WTC11 (cell line): ENCODE data around the gene CCDC61. TPM values are rescaled to one million over a fixed set of nuclear protein-coding genes. Genes with fewer than 3 reads are reported as not detected.

Experiments used
- ATAC-seq: fragments of 200-7000 bp; cut with Tn5 transposase; 2 replicates; pipeline ENCODE4 v1.10.0; 2021; ENCODE audit warnings: mild to moderate bottlenecking, moderate library complexity
- CTCF ChIA-PET: fragments of 300-600 bp; sonication (Branson Sonifier 250); formaldehyde crosslinking; loops from one replicate; lab custom pipeline; 2021; ENCODE audit warnings: antibody characterized with exemption; lab: Charles Lee
- POLR2A ChIA-PET: fragments of 350-600 bp; sonication (Branson Sonifier 250); formaldehyde crosslinking; loops from one replicate; lab custom pipeline; 2021; ENCODE audit warnings: antibody characterized with exemption; lab: Charles Lee
- DNase-seq: peaks from one replicate; pipeline ENCODE4 v3.0.0; 2021; ENCODE audit warnings: low spot score
- H3K27ac Mint-ChIP-seq: 2 replicates; pipeline ENCODE4 v1.8.0; 2021; ENCODE audit warnings: mixed read lengths
- H3K27me3 Mint-ChIP-seq: 2 replicates; pipeline ENCODE4 v1.8.0; 2021; ENCODE audit warnings: low read depth, mild to moderate bottlenecking, moderate library complexity, mixed read lengths
- H3K36me3 Mint-ChIP-seq: 2 replicates; pipeline ENCODE4 v1.8.0; 2021; ENCODE audit warnings: mixed read lengths
- H3K4me1 Mint-ChIP-seq: 2 replicates; pipeline ENCODE4 v1.8.0; 2022; ENCODE audit warnings: mixed read lengths
- H3K4me3 Mint-ChIP-seq: 2 replicates; pipeline ENCODE4 v1.8.0; 2021; ENCODE audit warnings: mild to moderate bottlenecking, moderate library complexity, mixed read lengths
- H3K9me3 Mint-ChIP-seq: 2 replicates; pipeline ENCODE4 v1.8.0; 2021; ENCODE audit warnings: mixed read lengths
- CBFB ChIP-seq: sonication (generic); formaldehyde crosslinking; IDR thresholded peaks from 2 replicates; pipeline ENCODE4 v1.8.1; 2022; ENCODE audit warnings: mild to moderate bottlenecking, low read depth, missing genetic modification reagents
- ELF4 ChIP-seq: sonication (generic); formaldehyde crosslinking; IDR thresholded peaks from 2 replicates; pipeline ENCODE4 v1.8.1; 2022; ENCODE audit warnings: low read depth, mild to moderate bottlenecking, moderate library complexity, missing genetic modification reagents
- FOXJ3 ChIP-seq: sonication (generic); formaldehyde crosslinking; IDR thresholded peaks from 2 replicates; pipeline ENCODE4 v1.9.0; 2021; ENCODE audit warnings: missing genetic modification reagents, mild to moderate bottlenecking, borderline replicate concordance
- GTF2I ChIP-seq: fragments of 250-450 bp; sonication (Bioruptor Pico); conservative IDR thresholded peaks from 2 replicates; pipeline ENCODE4 v1.4.0; 2021; ENCODE audit warnings: mild to moderate bottlenecking
- MYBL2 ChIP-seq: sonication (generic); formaldehyde crosslinking; IDR thresholded peaks from 2 replicates; pipeline ENCODE4 v1.8.1; 2023; ENCODE audit warnings: mild to moderate bottlenecking, moderate library complexity, missing genetic modification reagents
- NFYB ChIP-seq: sonication (generic); formaldehyde crosslinking; conservative IDR thresholded peaks from 2 replicates; pipeline ENCODE4 v1.8.0; 2022; ENCODE audit warnings: low read depth, missing genetic modification reagents
- NR1H2 ChIP-seq: sonication (generic); formaldehyde crosslinking; IDR thresholded peaks from 2 replicates; pipeline ENCODE4 v1.9.0; 2021; ENCODE audit warnings: mild to moderate bottlenecking, moderate library complexity, missing genetic modification reagents
- SMAD3 ChIP-seq: sonication (generic); formaldehyde crosslinking; IDR thresholded peaks from 2 replicates; pipeline ENCODE4 v1.8.0; 2022; ENCODE audit warnings: missing genetic modification reagents, mild to moderate bottlenecking, borderline replicate concordance
- SMAD4 ChIP-seq: sonication (generic); formaldehyde crosslinking; IDR thresholded peaks from 2 replicates; pipeline ENCODE4 v1.8.0; 2022; ENCODE audit warnings: mild to moderate bottlenecking, missing genetic modification reagents
- SOX15 ChIP-seq: fragments of 250-450 bp; sonication (Bioruptor Pico); IDR thresholded peaks from 2 replicates; pipeline ENCODE4 v1.9.0; 2021; ENCODE audit warnings: mild to moderate bottlenecking
- SP1 ChIP-seq: sonication (generic); formaldehyde crosslinking; conservative IDR thresholded peaks from 2 replicates; pipeline ENCODE4 v1.8.1; 2022; ENCODE audit warnings: missing genetic modification reagents
- ZNF263 ChIP-seq: sonication (generic); formaldehyde crosslinking; IDR thresholded peaks from 2 replicates; pipeline ENCODE4 v1.8.1; 2022; ENCODE audit warnings: low read depth, mild to moderate bottlenecking, moderate library complexity, missing genetic modification reagents
- ZNF281 ChIP-seq: sonication (generic); formaldehyde crosslinking; IDR thresholded peaks from 2 replicates; pipeline ENCODE4 v1.8.0; 2023; ENCODE audit warnings: mild to moderate bottlenecking, missing genetic modification reagents
- ZNF671 ChIP-seq: fragments of 250-450 bp; sonication (Bioruptor Pico); IDR thresholded peaks from 2 replicates; pipeline ENCODE4 v1.8.0; 2021; ENCODE audit warnings: mild to moderate bottlenecking
- total RNA-seq: library from RNA; stranded (reverse); gene quantifications from 3 replicates; pipeline ENCODE4 v1.2.3, GENCODE V29; 2021
- TF ChIP-seq, protein P1 (sequence below): sonication (generic); formaldehyde crosslinking; IDR thresholded peaks from 2 replicates; pipeline ENCODE4 v1.8.1; 2023; ENCODE audit warnings: mild to moderate bottlenecking, missing genetic modification reagents, borderline replicate concordance
- TF ChIP-seq, protein P2 (sequence below): sonication (generic); formaldehyde crosslinking; conservative IDR thresholded peaks from 2 replicates; pipeline ENCODE4 v1.8.1; 2022; ENCODE audit warnings: mild to moderate bottlenecking, missing genetic modification reagents
- TF ChIP-seq, protein P3 (sequence below): sonication (generic); formaldehyde crosslinking; IDR thresholded peaks from 2 replicates; pipeline ENCODE4 v1.8.0; 2022; ENCODE audit warnings: mild to moderate bottlenecking, missing genetic modification reagents
- TF ChIP-seq, protein P4 (sequence below): sonication (generic); formaldehyde crosslinking; IDR thresholded peaks from 2 replicates; pipeline ENCODE4 v1.8.1; 2022; ENCODE audit warnings: missing genetic modification reagents, borderline replicate concordance

CCDC61 gene
- total RNA-seq, 1 experiment from 2014 or later: 33.7 TPM

DNA sequence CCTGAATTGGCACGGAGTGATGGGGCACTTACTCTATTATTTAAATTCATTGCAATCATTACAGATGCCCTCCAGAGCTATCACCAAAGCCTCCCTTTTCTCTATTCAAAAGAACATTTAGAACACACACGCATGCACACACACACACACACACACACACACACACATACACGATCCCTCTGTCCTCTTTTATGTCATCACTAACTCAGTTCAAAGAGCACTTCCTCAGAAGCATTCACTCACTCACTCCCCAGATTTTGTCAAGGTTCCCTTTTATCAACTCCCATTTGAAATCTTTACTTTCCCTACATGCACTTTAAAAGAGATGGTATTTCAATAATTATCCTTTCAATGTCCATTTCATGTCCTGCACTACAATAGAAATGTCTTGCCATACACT lies 67.9 kb downstream of the CCDC61 start (continued):
- TF ChIP-seq, protein P1, sequence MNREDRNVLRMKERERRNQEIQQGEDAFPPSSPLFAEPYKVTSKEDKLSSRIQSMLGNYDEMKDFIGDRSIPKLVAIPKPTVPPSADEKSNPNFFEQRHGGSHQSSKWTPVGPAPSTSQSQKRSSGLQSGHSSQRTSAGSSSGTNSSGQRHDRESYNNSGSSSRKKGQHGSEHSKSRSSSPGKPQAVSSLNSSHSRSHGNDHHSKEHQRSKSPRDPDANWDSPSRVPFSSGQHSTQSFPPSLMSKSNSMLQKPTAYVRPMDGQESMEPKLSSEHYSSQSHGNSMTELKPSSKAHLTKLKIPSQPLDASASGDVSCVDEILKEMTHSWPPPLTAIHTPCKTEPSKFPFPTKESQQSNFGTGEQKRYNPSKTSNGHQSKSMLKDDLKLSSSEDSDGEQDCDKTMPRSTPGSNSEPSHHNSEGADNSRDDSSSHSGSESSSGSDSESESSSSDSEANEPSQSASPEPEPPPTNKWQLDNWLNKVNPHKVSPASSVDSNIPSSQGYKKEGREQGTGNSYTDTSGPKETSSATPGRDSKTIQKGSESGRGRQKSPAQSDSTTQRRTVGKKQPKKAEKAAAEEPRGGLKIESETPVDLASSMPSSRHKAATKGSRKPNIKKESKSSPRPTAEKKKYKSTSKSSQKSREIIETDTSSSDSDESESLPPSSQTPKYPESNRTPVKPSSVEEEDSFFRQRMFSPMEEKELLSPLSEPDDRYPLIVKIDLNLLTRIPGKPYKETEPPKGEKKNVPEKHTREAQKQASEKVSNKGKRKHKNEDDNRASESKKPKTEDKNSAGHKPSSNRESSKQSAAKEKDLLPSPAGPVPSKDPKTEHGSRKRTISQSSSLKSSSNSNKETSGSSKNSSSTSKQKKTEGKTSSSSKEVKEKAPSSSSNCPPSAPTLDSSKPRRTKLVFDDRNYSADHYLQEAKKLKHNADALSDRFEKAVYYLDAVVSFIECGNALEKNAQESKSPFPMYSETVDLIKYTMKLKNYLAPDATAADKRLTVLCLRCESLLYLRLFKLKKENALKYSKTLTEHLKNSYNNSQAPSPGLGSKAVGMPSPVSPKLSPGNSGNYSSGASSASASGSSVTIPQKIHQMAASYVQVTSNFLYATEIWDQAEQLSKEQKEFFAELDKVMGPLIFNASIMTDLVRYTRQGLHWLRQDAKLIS (CRISPR knock-in tag): no peak
- TF ChIP-seq ELF4 (CRISPR knock-in tag) (no peak), FOXJ3 (CRISPR knock-in tag) (no peak), NR1H2 (CRISPR knock-in tag) (no peak), ZNF281 (no peak), ZNF671 (CRISPR knock-in tag) (no peak), ZNF263 (CRISPR knock-in tag) (no peak), NFYB (CRISPR knock-in tag) (no peak), CBFB (no peak)
- TF ChIP-seq, protein P2, sequence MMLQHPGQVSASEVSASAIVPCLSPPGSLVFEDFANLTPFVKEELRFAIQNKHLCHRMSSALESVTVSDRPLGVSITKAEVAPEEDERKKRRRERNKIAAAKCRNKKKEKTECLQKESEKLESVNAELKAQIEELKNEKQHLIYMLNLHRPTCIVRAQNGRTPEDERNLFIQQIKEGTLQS: no peak

DNA sequence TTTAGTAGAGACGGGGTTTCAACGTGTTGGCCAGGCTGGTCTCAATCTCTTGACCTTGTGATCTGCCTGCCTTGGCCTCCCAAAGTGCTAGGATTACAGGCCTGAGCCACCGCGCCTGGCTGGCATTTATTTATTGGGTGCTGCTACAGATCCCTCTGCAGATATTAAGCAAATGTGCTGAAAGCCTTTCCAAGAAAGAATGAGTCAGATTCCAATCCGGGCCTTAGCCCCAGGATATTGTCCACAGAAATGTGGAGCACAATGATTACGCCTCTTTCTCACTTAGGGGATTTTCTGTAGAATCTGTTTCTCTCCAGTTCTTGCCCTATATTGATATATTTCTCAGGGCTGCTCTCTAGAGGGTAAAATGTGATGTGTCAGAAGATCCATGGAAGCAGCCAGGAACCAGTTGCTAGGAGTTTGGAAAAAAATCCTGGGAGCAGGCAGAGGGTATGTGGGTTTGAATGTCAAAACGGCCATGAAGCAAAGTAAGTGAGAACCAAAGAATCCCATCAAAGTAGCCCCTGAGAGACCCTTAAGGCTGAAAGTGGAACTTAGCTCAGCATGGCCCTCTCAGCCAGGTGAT lies 70.3 kb downstream of the CCDC61 start:
- no peak overlapping the region for H3K4me3 Mint-ChIP-seq
- ChIA-PET CTCF (interaction anchor here (0.8 to 5.2 kb wide), 5 partner anchors 12 to 191 kb away, joined by 3 to 40 read pairs (median 5); no protein-coding TSS in a partner anchor), POLR2A (no interaction called here)
- peaks cover 70% of the 10 kb centered on the region for H3K27me3 Mint-ChIP-seq
- H3K27ac Mint-ChIP-seq: no peak overlapping the region
- H3K36me3 Mint-ChIP-seq: peaks cover 10% of the 10 kb centered on the region; the same call in 1 of the 2 replicates
- DNase-seq (no peak), ATAC-seq (no peak)
- H3K9me3 Mint-ChIP-seq: peaks cover 25% of the 10 kb centered on the region
- no peaks in the 10 kb centered on the region for H3K4me1 Mint-ChIP-seq
- no peak for TF ChIP-seq SOX15 (CRISPR knock-in tag)
- no peak for TF ChIP-seq SMAD3 (CRISPR knock-in tag)
- TF ChIP-seq ZNF263 (CRISPR knock-in tag): no peak
- TF ChIP-seq, protein P3, sequence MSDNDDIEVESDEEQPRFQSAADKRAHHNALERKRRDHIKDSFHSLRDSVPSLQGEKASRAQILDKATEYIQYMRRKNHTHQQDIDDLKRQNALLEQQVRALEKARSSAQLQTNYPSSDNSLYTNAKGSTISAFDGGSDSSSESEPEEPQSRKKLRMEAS (CRISPR knock-in tag): no peak
- no peak for TF ChIP-seq ZNF281
- no peak for TF ChIP-seq GTF2I
- no peak for TF ChIP-seq SMAD4 (CRISPR knock-in tag)
- TF ChIP-seq CBFB: no peak
- TF ChIP-seq MYBL2 (CRISPR knock-in tag): no peak
- TF ChIP-seq, protein P1 (CRISPR knock-in tag): no peak
- no peak for TF ChIP-seq SP1 (CRISPR knock-in tag)
- TF ChIP-seq, protein P4, sequence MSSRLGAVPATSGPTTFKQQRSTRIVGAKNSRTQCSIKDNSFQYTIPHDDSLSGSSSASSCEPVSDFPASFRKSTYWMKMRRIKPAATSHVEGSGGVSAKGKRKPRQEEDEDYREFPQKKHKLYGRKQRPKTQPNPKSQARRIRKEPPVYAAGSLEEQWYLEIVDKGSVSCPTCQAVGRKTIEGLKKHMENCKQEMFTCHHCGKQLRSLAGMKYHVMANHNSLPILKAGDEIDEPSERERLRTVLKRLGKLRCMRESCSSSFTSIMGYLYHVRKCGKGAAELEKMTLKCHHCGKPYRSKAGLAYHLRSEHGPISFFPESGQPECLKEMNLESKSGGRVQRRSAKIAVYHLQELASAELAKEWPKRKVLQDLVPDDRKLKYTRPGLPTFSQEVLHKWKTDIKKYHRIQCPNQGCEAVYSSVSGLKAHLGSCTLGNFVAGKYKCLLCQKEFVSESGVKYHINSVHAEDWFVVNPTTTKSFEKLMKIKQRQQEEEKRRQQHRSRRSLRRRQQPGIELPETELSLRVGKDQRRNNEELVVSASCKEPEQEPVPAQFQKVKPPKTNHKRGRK (CRISPR knock-in tag): no peak
